DOHH2 (cell line): ENCODE results near the gene CERS5.

ENCODE experiments used
- EZH2phosphoT487 ChIP-seq: fragments of 200-600 bp; sonication (generic); IDR thresholded peaks from 2 replicates; pipeline ENCODE4 v1.6.1; 2017; ENCODE audit warnings: borderline replicate concordance, mild to moderate bottlenecking, antibody characterized with exemption, low read length, moderate library complexity, mixed read lengths
- TF ChIP-seq, protein P1 (sequence below): fragments of 200-600 bp; sonication (generic); IDR thresholded peaks from one replicate; pipeline ENCODE4 v1.5.1; 2014; ENCODE audit warnings: antibody characterized with exemption, mild to moderate bottlenecking, low read depth, low read length; ENCODE audit not compliant: poor library complexity, severe bottlenecking

DNA sequence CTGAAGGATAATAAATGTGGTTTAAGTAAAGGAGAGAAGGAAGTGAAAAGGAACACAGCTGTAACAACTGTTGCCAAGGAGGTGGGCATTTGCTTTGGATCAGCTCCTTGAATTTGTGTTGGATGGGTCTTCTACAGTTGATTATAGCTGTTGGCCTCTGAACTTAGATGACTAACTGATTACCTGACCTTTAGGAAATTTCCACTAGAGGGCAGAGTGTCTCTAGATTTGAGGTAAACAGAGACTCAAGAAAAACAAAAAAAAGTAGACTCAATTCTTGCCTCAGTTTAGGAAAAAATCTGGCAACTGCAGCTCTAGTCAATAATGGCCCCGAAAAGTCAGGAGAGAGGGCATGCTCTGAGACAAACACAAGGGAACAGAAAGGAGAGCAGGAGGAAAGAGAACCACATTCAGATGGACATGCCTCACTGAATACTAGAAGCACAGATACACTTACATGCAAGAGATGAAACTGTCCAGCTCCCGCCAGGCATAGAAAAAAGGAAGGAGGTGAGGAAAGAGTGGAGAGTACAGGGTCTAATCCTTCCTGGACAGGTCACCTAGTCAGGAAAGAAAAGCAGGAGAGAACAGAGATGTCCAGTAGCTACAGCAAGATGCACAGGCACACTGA is 34.5 kb downstream of the CERS5 start:
- TF ChIP-seq, protein P1, sequence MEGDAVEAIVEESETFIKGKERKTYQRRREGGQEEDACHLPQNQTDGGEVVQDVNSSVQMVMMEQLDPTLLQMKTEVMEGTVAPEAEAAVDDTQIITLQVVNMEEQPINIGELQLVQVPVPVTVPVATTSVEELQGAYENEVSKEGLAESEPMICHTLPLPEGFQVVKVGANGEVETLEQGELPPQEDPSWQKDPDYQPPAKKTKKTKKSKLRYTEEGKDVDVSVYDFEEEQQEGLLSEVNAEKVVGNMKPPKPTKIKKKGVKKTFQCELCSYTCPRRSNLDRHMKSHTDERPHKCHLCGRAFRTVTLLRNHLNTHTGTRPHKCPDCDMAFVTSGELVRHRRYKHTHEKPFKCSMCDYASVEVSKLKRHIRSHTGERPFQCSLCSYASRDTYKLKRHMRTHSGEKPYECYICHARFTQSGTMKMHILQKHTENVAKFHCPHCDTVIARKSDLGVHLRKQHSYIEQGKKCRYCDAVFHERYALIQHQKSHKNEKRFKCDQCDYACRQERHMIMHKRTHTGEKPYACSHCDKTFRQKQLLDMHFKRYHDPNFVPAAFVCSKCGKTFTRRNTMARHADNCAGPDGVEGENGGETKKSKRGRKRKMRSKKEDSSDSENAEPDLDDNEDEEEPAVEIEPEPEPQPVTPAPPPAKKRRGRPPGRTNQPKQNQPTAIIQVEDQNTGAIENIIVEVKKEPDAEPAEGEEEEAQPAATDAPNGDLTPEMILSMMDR, result peak; percentile 84
- no peak for TF ChIP-seq EZH2phosphoT487
